K562 (cell line): ENCODE results near the gene ENTPD6. TPM values are rescaled to one million over a fixed set of nuclear protein-coding genes. Genes with fewer than 3 reads are reported as not detected.

ENCODE experiments used
- ATAC-seq: fragments of 200-7000 bp; cut with Tn5 transposase; 3 replicates; pipeline ENCODE4 v1.9.1; 2020; ENCODE audit warnings: moderate library complexity
- BruUV-seq: library from RNA; stranded (reverse); fragments of 400-500 nt; replicated peaks from 2 replicates; lab custom pipeline; 2021; lab: Mats Ljungman, UMichigan
- CTCF ChIA-PET: fragments of 300-600 bp; formaldehyde crosslinking; extraction: SDS; loops from one replicate; lab custom pipeline; 2021; ENCODE audit warnings: low intra/inter-chr PET ratio; lab: Yijun Ruan, JAX
- POLR2A ChIA-PET: fragments of 300-600, 350-650 bp; sonication (Branson Sonifier 250); formaldehyde crosslinking; extraction: SDS; loops from one replicate; lab custom pipeline; 2021; ENCODE audit warnings: antibody characterized with exemption, inconsistent platforms; lab: Yijun Ruan, JAX
- DNase-seq, 4 experiments: peaks; one replicate each; pipeline versions ENCODE4 v3.0.0 to v3.0.0-alpha.2; 2011 to 2018; ENCODE audit warnings: low spot score in 3 of 4, mixed read lengths in 3 of 4; ENCODE audit errors: extremely low read depth in 1 of 4
- FAIRE-seq: peaks from 2 replicates; lab custom pipeline; 2011; peaks lifted over from hg19 to GRCh38; lab: Jason Lieb, UNC
- H2AFZ ChIP-seq: 2 replicates; pipeline ENCODE4 v1.6.0; 2011; ENCODE audit warnings: low read depth, low read length, control low read depth, inconsistent platforms
- H3K27ac ChIP-seq: fragments of 200-600 bp; 3 replicates; pipeline ENCODE4 v1.8.0; 2011; ENCODE audit warnings: low read depth, mild to moderate bottlenecking, control low read depth, inconsistent platforms, low read length, moderate library complexity, mixed read lengths; ENCODE audit errors: extremely low read depth
- H3K27me3 ChIP-seq, 2 experiments: fragments of 300-600 bp in 1 of 2; 2 replicates in 1 of 2; 3 replicates in 1 of 2; pipeline versions ENCODE4 v1.6.0 to v1.8.0; 2011; ENCODE audit warnings: inconsistent platforms in 2 of 2, low read length in 2 of 2, mild to moderate bottlenecking in 1 of 2, mixed read lengths in 1 of 2, moderate library complexity in 1 of 2; ENCODE audit not compliant: control insufficient read depth in 2 of 2, insufficient read depth in 2 of 2
- H3K36me3 ChIP-seq: fragments of 300-600 bp; 3 replicates; pipeline ENCODE4 v1.8.0; 2011; ENCODE audit warnings: mild to moderate bottlenecking, low read length, inconsistent platforms; ENCODE audit not compliant: control insufficient read depth, insufficient read depth
- H3K4me1 ChIP-seq, 2 experiments: fragments of 200-600 bp in 1 of 2; replicated peaks in 1 of 2; 2 replicates in 1 of 2; 3 replicates in 1 of 2; pipeline versions ENCODE4 v1.5.1 to v1.8.0; 2011; ENCODE audit warnings: inconsistent platforms in 2 of 2, low read length in 2 of 2, mild to moderate bottlenecking in 1 of 2, mixed read lengths in 1 of 2, moderate library complexity in 1 of 2; ENCODE audit not compliant: control insufficient read depth in 2 of 2, insufficient read depth in 2 of 2
- H3K4me2 ChIP-seq: 2 replicates; pipeline ENCODE4 v1.6.1; 2011; ENCODE audit warnings: low read length, control low read depth, inconsistent platforms, mixed read lengths; ENCODE audit not compliant: insufficient read depth
- H3K4me3 ChIP-seq: fragments of 200-600 bp; sonication (generic), shearing (Covaris generic); 2 replicates; pipeline ENCODE4 v1.5.1; 2016; ENCODE audit warnings: control low read depth, inconsistent platforms
- H3K79me2 ChIP-seq: fragments of 200-600 bp; 3 replicates; pipeline ENCODE4 v1.8.0; 2011; ENCODE audit warnings: low read length, inconsistent platforms; ENCODE audit not compliant: control insufficient read depth, insufficient read depth
- H3K9ac ChIP-seq, 2 experiments: 2 replicates each; pipeline versions ENCODE4 v1.6.0 to v1.6.1; 2011; ENCODE audit warnings: low read depth in 2 of 2, low read length in 2 of 2, control low read depth in 1 of 2, inconsistent platforms in 1 of 2, mild to moderate bottlenecking in 1 of 2, mixed read lengths in 1 of 2; ENCODE audit not compliant: insufficient read depth in 1 of 2
- H3K9me1 ChIP-seq: one replicate; pipeline ENCODE4 v1.6.0; 2011; ENCODE audit warnings: inconsistent platforms, mild to moderate bottlenecking, low read length, moderate library complexity; ENCODE audit not compliant: control insufficient read depth, insufficient read depth
- H3K9me3 ChIP-seq: replicated peaks from 2 replicates; pipeline ENCODE4 v1.5.1; 2011; ENCODE audit warnings: low read depth, low read length, inconsistent platforms; ENCODE audit not compliant: control insufficient read depth, insufficient read depth
- H4K20me1 ChIP-seq: replicated peaks from 2 replicates; pipeline ENCODE4 v1.6.1; 2011; ENCODE audit warnings: low read length, inconsistent platforms, mixed read lengths; ENCODE audit not compliant: control insufficient read depth, insufficient read depth
- BRD9 ChIP-seq: fragments of 450-650 bp; IDR thresholded peaks from 2 replicates; pipeline ENCODE4 v1.6.1; 2018; ENCODE audit warnings: low read depth; ENCODE audit not compliant: partially characterized antibody
- DIDO1 ChIP-seq: fragments of 450-650 bp; IDR thresholded peaks from 2 replicates; pipeline ENCODE4 v1.6.1; 2016; ENCODE audit warnings: low read depth, missing biosample characterization, missing genetic modification characterization
- E2F6 ChIP-seq, 2 experiments: IDR thresholded peaks; 2 replicates each; pipeline ENCODE4 v1.6.1; 2011; ENCODE audit warnings: borderline replicate concordance in 1 of 2, control low read depth in 1 of 2, low read depth in 1 of 2, low read length in 1 of 2, mild to moderate bottlenecking in 1 of 2, mixed read lengths in 1 of 2, moderate library complexity in 1 of 2; ENCODE audit not compliant: insufficient read depth in 1 of 2, insufficient read length in 1 of 2, poor library complexity in 1 of 2, severe bottlenecking in 1 of 2; ENCODE audit errors: extremely low read depth in 1 of 2
- KLF13 ChIP-seq: fragments of 450-650 bp; IDR thresholded peaks from 2 replicates; pipeline ENCODE4 v1.6.1; 2016; ENCODE audit warnings: missing genetic modification characterization, low read depth, mild to moderate bottlenecking, missing compliant biosample characterization, moderate library complexity, borderline replicate concordance
- MAX ChIP-seq: sonication (generic); formaldehyde crosslinking; IDR thresholded peaks from 2 replicates; pipeline ENCODE4 v1.9.0; 2022; ENCODE audit warnings: mild to moderate bottlenecking, missing genetic modification reagents
- POLR2A ChIP-seq: fragments of 450-650 bp; conservative IDR thresholded peaks from 2 replicates; pipeline ENCODE4 v1.6.1; 2016
- RBM22 ChIP-seq: fragments of 200-400 bp; formaldehyde crosslinking; IDR thresholded peaks from 2 replicates; pipeline ENCODE4 v1.6.1; 2018; ENCODE audit warnings: low read length, low read depth; ENCODE audit not compliant: poor library complexity, severe bottlenecking
- RHOXF2B ChIP-seq: fragments of 250-450 bp; sonication (Bioruptor Pico); conservative IDR thresholded peaks from 2 replicates; pipeline ENCODE4 v1.5.1; 2021
- ZBTB7A ChIP-seq: IDR thresholded peaks from 2 replicates; pipeline ENCODE4 v1.6.1; 2011; ENCODE audit warnings: low read depth, mild to moderate bottlenecking, low read length, moderate library complexity, borderline replicate concordance; ENCODE audit not compliant: control insufficient read depth
- ZNF12 ChIP-seq: sonication (generic); formaldehyde crosslinking; IDR thresholded peaks from 2 replicates; pipeline ENCODE4 v1.4.0; 2020; ENCODE audit warnings: mild to moderate bottlenecking, missing genetic modification reagents
- ZNF407 ChIP-seq: fragments of 450-650 bp; IDR thresholded peaks from 2 replicates; pipeline ENCODE4 v1.6.1; 2016; ENCODE audit warnings: low read depth
- WGBS: fragments of 100-300 bp; shearing (Covaris generic); methylation state at CpG from one replicate; pipeline ENCODE4 v1.1.6; 2016; ENCODE audit warnings: low coverage, mixed read lengths; ENCODE audit not compliant: insufficient coverage; ENCODE audit errors: missing lambda C conversion rate; 5-methylcytosine and 5-hydroxymethylcytosine counted together
- in situ Hi-C: fragments of 300-500 bp; cut with MboI; formaldehyde crosslinking; loops from 4 replicates; pipeline ENCODE4 v1.15.0; 2018; ENCODE audit warnings: inconsistent platforms, mixed read lengths
- intact Hi-C: fragments of 100-400 bp; cut with micrococcal nuclease; formaldehyde crosslinking; loops from 2 replicates; pipeline ENCODE4 v1.14.2; 2022
- polyA plus RNA-seq, 8 experiments: library from polyadenylated mRNA; depleted of rRNA in 4 of 8; stranded (reverse) in 5 of 8; unstranded in 3 of 8; fragments of >200 nt; fragmentation: Nextera tagmentation in 2 of 8; fragmentation: Illumina TruSeq in 1 of 8; extraction: Ambion mirVana in 2 of 8; extraction: Trizol in 1 of 8; gene quantifications; 2 replicates each; pipeline versions ENCODE4 v1.2.1 to v1.2.3, GENCODE V29; 2011 to 2014; ENCODE audit warnings: inconsistent platforms in 1 of 8, missing spikeins in 1 of 8
- total RNA-seq, 7 experiments: library from RNA; depleted of rRNA in 6 of 7; stranded (reverse); fragments of >200 nt in 6 of 7; fragmentation: Illumina TruSeq in 2 of 7; extraction: Trizol in 2 of 7; gene quantifications; 2 replicates each; pipeline versions ENCODE4 v1.2.1 to v1.2.3, GENCODE V29; 2011 to 2021; ENCODE audit warnings: low replicate concordance in 1 of 7

ENTPD6 gene
- total and polyA plus RNA-seq, 9 of the 15 experiments (the other 6 are each of a cell fraction or from before 2014, with no cell fraction given) = 0.82 to 36.8 (median 22.4) TPM

DNA sequence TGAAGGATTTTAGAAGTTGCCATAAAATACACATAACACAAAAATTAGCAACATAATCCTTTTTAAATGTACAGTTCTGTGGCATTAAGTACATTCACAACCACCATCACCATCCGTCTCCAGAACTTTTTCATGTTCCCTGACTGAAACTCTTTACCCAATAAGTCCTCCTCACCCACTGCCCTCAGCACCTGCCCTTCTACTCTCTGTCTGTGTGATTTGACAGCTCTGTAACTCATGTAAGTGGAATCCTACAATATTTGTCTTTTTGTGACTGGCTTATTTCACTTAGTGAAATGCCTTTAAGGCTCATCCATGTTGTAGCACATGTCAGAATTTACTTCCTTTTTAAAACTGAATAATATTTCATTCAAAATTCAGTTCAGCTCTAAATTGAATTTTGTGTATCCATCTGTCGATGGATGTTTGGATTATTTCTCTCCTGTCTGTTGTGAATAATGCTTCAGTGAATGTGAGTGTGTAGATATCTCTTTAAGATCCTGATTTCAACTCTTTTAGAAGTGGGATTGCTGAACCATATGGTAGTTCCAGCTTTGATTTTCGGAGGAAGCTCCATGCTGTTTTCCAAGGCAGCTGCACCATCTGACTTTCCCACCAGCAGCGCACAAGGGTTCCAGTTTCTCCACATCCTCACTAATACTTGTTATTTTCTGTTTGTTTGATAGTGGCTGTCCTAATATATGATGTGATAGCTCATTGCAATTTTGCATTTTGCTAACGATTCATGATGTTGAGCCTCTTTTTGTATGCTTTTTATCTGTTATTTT is 4.2 kb downstream of the ENTPD6 start:
- no peak for DNase-seq
- intact Hi-C loops (loop anchor here (5.0 kb wide), 1 partner anchor 48 kb away; the partner anchor contains the start of gene PYGB), in situ Hi-C loops (no loop called here)
- no peak overlapping the region for H2AFZ ChIP-seq
- peaks cover 2% of the 10 kb centered on the region; the same call in 1 of the 3 replicates for H3K36me3 ChIP-seq
- no peaks in the 10 kb centered on the region for H3K27me3 ChIP-seq
- POLR2A ChIA-PET = interaction anchor here (0.5 kb wide), 1 partner anchor 148 kb away, joined by 3 read pairs; no protein-coding TSS in a partner anchor
- no peak overlapping the region for H3K27ac ChIP-seq
- peaks cover 12% of the 10 kb centered on the region for H4K20me1 ChIP-seq
- BruUV-seq = no TSS peak
- ATAC-seq = no peak
- H3K4me3 ChIP-seq = no peak overlapping the region
- H3K79me2 ChIP-seq = peaks cover 30% of the 10 kb centered on the region
- H3K9me3 ChIP-seq = no peaks in the 10 kb centered on the region
- 69% methylated on average over 5 of the region's 5 CpGs for WGBS
- no peak overlapping the region for H3K9ac ChIP-seq
- H3K4me1 ChIP-seq = peaks cover 7 to 19% of the 10 kb centered on the region in 2 experiments; a peak in 4 of 5 replicates
- H3K4me2 ChIP-seq = no peak overlapping the region
- peaks cover 2% of the 10 kb centered on the region for H3K9me1 ChIP-seq
- CTCF ChIA-PET = no interaction called here
- FAIRE-seq = no peak
- no peak for TF ChIP-seq E2F6 (IDR thresholded peaks at IDR 0.05; ENCODE audit: borderline replicate concordance in 1 of 2, extremely low read depth in 1 of 2, insufficient read depth in 1 of 2, insufficient read length in 1 of 2, low read depth in 1 of 2, low read length in 1 of 2, poor library complexity in 1 of 2, severe bottlenecking in 1 of 2)
- TF ChIP-seq ZBTB7A = no peak
- no peak for TF ChIP-seq RHOXF2B (CRISPR knock-in tag)
- no peak for TF ChIP-seq POLR2A
- TF ChIP-seq MAX (CRISPR knock-in tag) = no peak
- no peak for TF ChIP-seq ZNF407
- TF ChIP-seq BRD9 = no peak
- no peak for TF ChIP-seq ZNF12 (CRISPR knock-in tag)
- no peak for TF ChIP-seq RBM22
- no peak for TF ChIP-seq KLF13 (tag)
- no peak for TF ChIP-seq DIDO1 (tag)
